GM23248 (cell line): ENCODE measurements around the gene SNX25.

Experiments used
- EZH2 ChIP-seq: fragments of 200-600 bp; sonication (generic); IDR thresholded peaks from 2 replicates; pipeline ENCODE4 v1.6.1; 2018; ENCODE audit warnings: antibody characterized with exemption, mild to moderate bottlenecking; ENCODE audit not compliant: insufficient read depth, poor library complexity, severe bottlenecking
- EZH2phosphoT487 ChIP-seq: fragments of 200-600 bp; sonication (generic); IDR thresholded peaks from 2 replicates; pipeline ENCODE4 v1.6.1; 2018; ENCODE audit warnings: antibody characterized with exemption, moderate library complexity, mild to moderate bottlenecking, low read depth; ENCODE audit not compliant: insufficient read depth

DNA sequence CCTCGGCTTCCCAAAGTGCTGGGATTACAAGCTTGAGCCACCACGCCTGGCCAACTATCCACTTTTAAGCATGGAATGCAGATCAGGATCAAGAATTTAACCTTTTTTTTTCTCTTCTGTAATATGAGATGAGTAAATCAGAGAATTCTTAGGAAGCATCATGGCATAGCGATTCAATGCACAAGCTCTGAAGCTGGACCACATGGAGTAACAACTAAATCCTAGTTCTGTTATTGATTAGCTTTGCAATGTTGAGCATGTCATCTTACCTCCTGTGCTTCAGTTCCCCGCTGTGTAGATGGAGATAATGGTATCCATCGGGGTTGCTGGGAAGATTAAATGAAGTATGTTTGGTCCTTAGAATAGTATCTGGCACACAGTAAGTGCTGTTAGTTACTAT lies 1.9 kb upstream of the SNX25 start:
- TF ChIP-seq EZH2phosphoT487 (no peak), EZH2 (no peak)
